Loucy (cell line): ENCODE measurements around the gene CAMSAP1.

Experiments
- H2AFZ ChIP-seq: fragments of 200-600 bp; sonication (generic); 2 replicates; pipeline ENCODE4 v1.6.0; 2016; ENCODE audit warnings: antibody characterized with exemption, mild to moderate bottlenecking, low read length, moderate library complexity
- H3F3A ChIP-seq: fragments of 200-600 bp; 2 replicates; pipeline ENCODE4 v1.6.0; 2016; ENCODE audit warnings: antibody characterized with exemption, low read depth, mild to moderate bottlenecking
- H3K27me3 ChIP-seq: fragments of 200-600 bp; sonication (generic); 2 replicates; pipeline ENCODE4 v1.6.1; 2014; ENCODE audit warnings: low read length, mild to moderate bottlenecking; ENCODE audit not compliant: insufficient read depth, poor library complexity, severe bottlenecking
- H3K36me3 ChIP-seq: fragments of 200-600 bp; sonication (generic); 2 replicates; pipeline ENCODE4 v1.6.1; 2016; ENCODE audit warnings: low read length; ENCODE audit not compliant: insufficient read depth
- H3K4me1 ChIP-seq: fragments of 200-600 bp; sonication (generic); 2 replicates; pipeline ENCODE4 v1.5.1; 2014; ENCODE audit warnings: low read length, mild to moderate bottlenecking; ENCODE audit not compliant: insufficient read depth, poor library complexity, severe bottlenecking
- H3K4me2 ChIP-seq: fragments of 200-600 bp; sonication (generic); 2 replicates; pipeline ENCODE4 v1.6.0; 2014; ENCODE audit warnings: antibody characterized with exemption, low read length, low read depth, mild to moderate bottlenecking; ENCODE audit not compliant: poor library complexity, severe bottlenecking
- H3K4me3 ChIP-seq: fragments of 200-600 bp; sonication (generic); 2 replicates; pipeline ENCODE4 v1.5.1; 2014; ENCODE audit warnings: low read length, mild to moderate bottlenecking, mixed read lengths; ENCODE audit not compliant: poor library complexity, severe bottlenecking
- H3K79me2 ChIP-seq: fragments of 200-600 bp; sonication (generic); 2 replicates; pipeline ENCODE4 v1.6.1; 2014; ENCODE audit warnings: low read length; ENCODE audit not compliant: insufficient read depth
- H3K9ac ChIP-seq: fragments of 200-600 bp; sonication (generic); 2 replicates; pipeline ENCODE4 v1.6.0; 2014; ENCODE audit warnings: mild to moderate bottlenecking, low read depth, low read length, moderate library complexity; ENCODE audit not compliant: poor library complexity, severe bottlenecking
- H3K9me2 ChIP-seq: fragments of 200-600 bp; sonication (generic); replicated peaks from 2 replicates; pipeline ENCODE4 v1.6.1; 2016; ENCODE audit warnings: low read depth, low read length, mixed read lengths
- H3K9me3 ChIP-seq: fragments of 200-600 bp; sonication (generic); 2 replicates; pipeline ENCODE4 v1.6.1; 2014; ENCODE audit warnings: mild to moderate bottlenecking, antibody characterized with exemption, low read length, low read depth; ENCODE audit not compliant: insufficient read depth
- H4K20me1 ChIP-seq: fragments of 200-600 bp; sonication (generic); 2 replicates; pipeline ENCODE4 v1.6.0; 2014; ENCODE audit warnings: antibody characterized with exemption, low read length, mild to moderate bottlenecking; ENCODE audit not compliant: insufficient read depth, poor library complexity, severe bottlenecking
- CTCF ChIP-seq: fragments of 200-600 bp; sonication (generic); conservative IDR thresholded peaks from 2 replicates; pipeline ENCODE4 v1.5.1; 2014; ENCODE audit warnings: mild to moderate bottlenecking, antibody characterized with exemption, low read length
- EZH2phosphoT487 ChIP-seq: fragments of 200-600 bp; IDR thresholded peaks from 2 replicates; pipeline ENCODE4 v1.6.1; 2018; ENCODE audit warnings: antibody characterized with exemption, mild to moderate bottlenecking, moderate library complexity, borderline replicate concordance

The CAMSAP1 gene

GRCh38 chr9:135927195-135928013, 20.1 kb upstream of the CAMSAP1 start:
- Histone ChIP-seq H3K9me2 (no peaks in the 10 kb centered on the region), H3K27me3 (no peaks in the 10 kb centered on the region), H3K36me3 (peaks cover 2% of the 10 kb centered on the region; the same call in 1 of the 2 replicates), H2AFZ (no peak overlapping the region), H3K4me1 (no peaks in the 10 kb centered on the region), H3K79me2 (no peaks in the 10 kb centered on the region), H3K4me3 (no peak overlapping the region), H4K20me1 (no peaks in the 10 kb centered on the region), H3K9me3 (no peaks in the 10 kb centered on the region), H3K9ac (no peak overlapping the region), H3K4me2 (no peak overlapping the region), H3F3A (no peaks in the 10 kb centered on the region)
- TF ChIP-seq EZH2phosphoT487: no peak
- TF ChIP-seq CTCF: no peak

DNA sequence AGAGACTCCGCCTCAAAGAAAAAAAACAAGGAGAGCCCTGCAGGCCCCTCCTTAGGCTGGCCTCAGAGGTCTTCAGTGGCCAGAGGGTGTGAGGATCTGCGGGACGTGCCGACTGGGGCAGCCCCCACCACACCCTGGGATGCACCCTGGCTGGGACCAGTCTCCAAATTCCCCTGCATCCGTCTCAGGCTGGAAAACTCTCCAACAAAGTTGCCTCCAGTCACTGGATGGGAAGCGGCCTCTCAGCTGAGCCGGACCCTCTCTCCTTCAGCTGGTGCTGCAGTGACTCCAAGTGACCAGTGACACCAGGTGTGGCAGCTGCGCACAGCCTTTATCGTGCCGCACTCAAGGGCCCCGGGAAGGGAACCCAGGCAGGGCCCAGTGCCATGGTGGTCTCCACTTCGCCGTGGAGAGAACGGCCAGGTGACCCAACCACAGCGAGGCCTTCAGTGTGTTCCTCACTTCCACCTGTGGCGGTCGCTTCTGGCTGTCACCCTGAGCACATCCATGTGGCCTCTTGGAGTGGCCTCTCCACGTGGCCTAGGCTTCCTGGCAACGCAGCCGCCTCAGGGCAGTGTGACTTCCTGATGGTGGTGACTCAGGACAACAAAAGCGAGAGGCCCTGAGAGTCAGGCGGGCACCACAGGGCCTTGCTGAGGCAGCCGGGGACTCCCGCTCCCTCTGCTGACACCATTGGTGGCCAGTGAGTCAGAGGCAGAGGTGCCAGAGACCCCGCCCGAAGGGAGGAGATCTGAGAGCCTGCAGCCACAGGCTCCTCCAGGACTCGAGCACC, 19.3 kb upstream of the CAMSAP1 start:
- H3F3A ChIP-seq: no peaks in the 10 kb centered on the region
- H3K79me2 ChIP-seq: no peaks in the 10 kb centered on the region

More for the DNA sequence above, 19.3 kb upstream of the CAMSAP1 start:
- Histone ChIP-seq H3K4me2 (no peak overlapping the region), H4K20me1 (no peaks in the 10 kb centered on the region), H3K9me2 (no peaks in the 10 kb centered on the region), H3K9me3 (no peaks in the 10 kb centered on the region), H3K36me3 (no peaks in the 10 kb centered on the region; the same call in 1 of the 2 replicates), H2AFZ (no peak overlapping the region), H3K9ac (no peak overlapping the region), H3K4me1 (no peaks in the 10 kb centered on the region), H3K4me3 (no peak overlapping the region), H3K27me3 (no peaks in the 10 kb centered on the region)
- TF ChIP-seq CTCF (no peak), EZH2phosphoT487 (no peak)
